Activated CD8-positive, alpha-beta T cell treated with anti-CD3 and anti-CD28 coated beads, Interleukin-2, amount 10 ng/mL, durations not matched to agents 7 days and 5 days (primary cell): ENCODE results near the gene ONECUT1. TPM values are rescaled to one million over a fixed set of nuclear protein-coding genes. Genes with fewer than 3 reads are reported as not detected.

Source experiments
- total RNA-seq, 2 experiments: library from RNA; stranded (reverse); gene quantifications; one replicate each; pipeline ENCODE4 v1.2.3, GENCODE V29; 2021

The ONECUT1 gene
- total RNA-seq, 2 experiments from 2014 or later: not detected

Other genes with a start within 250 kb of the ONECUT1 start
- 100 to 1,000 TPM; 182 to 201 TPM for gene ARPP19, start 221.3 kb downstream of the ONECUT1 start, total RNA-seq
- 10 to 100 TPM; 29.2 to 30.5 TPM for gene ATOSA, start 110.9 kb downstream of the ONECUT1 start, total RNA-seq